Coronary artery (tissue), 2 donors: Measurements from ENCODE around the gene STBD1.
"Not testable (repeated sequence)": the region's sequence is repeated elsewhere in the genome, so short reads cannot be mapped to it uniquely, and the experiment has no call there.

Source experiments
- DNase-seq: peaks from one replicate; pipeline ENCODE4 v3.0.0-alpha.2; 2017; ENCODE audit warnings: low spot score
- H3K27ac ChIP-seq, 2 donors: fragments of 200-600 bp; sonication (generic); one replicate each; pipeline ENCODE4 v1.5.1; 2016 to 2019
- H3K4me3 ChIP-seq: fragments of 200-600 bp; sonication (generic); 2 replicates; pipeline ENCODE4 v1.5.1; 2016; ENCODE audit warnings: mild to moderate bottlenecking, moderate library complexity
- CTCF ChIP-seq: fragments of 200-600 bp; sonication (generic); IDR thresholded peaks from one replicate; pipeline ENCODE4 v1.5.1; 2019; ENCODE audit warnings: antibody characterized with exemption

STBD1 gene

GRCh38 chr4:76354517-76355473, 48.3 kb downstream of the STBD1 start:
- DNase-seq, result no peak
- no peak overlapping the region for H3K27ac ChIP-seq
- TF ChIP-seq CTCF, result no peak
- H3K4me3 ChIP-seq, result no peak overlapping the region

GRCh38 chr4:76357981-76358380, 51.4 kb downstream of the STBD1 start:
- no peak for TF ChIP-seq CTCF
- no peak for DNase-seq
- Histone ChIP-seq H3K4me3 (no peak overlapping the region), H3K27ac (no peak overlapping the region)

GRCh38 chr4:76359881-76360466, 53.4 kb downstream of the STBD1 start:
- not testable (repeated sequence) for H3K4me3 ChIP-seq, H3K27ac ChIP-seq, DNase-seq
